ENCODE results near the gene ASCC1. TPM values are rescaled to one million over a fixed set of nuclear protein-coding genes. Genes with fewer than 3 reads are reported as not detected.

ASCC1 gene
- polyA plus RNA-seq, 2 of the 4 experiments (the other 2 are of a cell fraction): 56.5 to 82.3 TPM

DNA sequence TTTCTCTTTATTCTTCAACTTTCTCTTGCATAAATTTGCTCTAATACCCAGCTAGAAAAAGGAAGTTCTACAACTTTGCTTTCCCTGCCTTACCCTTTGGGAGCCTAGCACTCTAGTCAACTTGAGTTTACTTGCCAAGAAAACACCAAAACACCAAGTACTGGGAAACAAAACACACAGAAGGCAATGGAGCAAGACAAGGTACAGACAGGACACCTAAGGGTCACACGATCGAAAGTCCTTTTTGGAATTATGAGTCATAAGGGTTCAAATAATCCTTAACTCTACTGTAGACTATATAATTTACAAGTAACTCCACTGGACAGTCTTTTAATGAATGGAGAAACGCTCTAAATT is 42.8 kb downstream of the ASCC1 start:
- H3K27ac ChIP-seq: peak overlapping the region; percentile 77 to 85
- TF ChIP-seq CEBPB (IDR thresholded peaks at IDR 0.05): peak in 1 of 2 experiments; percentile 16; a peak in 1 of 4 replicates
- no peak for TF ChIP-seq KDM5A (IDR thresholded peaks at IDR 0.05)
- no peak for TF ChIP-seq FOXS1 (CRISPR knock-in tag; IDR thresholded peaks at IDR 0.05)
- TF ChIP-seq, protein P1, sequence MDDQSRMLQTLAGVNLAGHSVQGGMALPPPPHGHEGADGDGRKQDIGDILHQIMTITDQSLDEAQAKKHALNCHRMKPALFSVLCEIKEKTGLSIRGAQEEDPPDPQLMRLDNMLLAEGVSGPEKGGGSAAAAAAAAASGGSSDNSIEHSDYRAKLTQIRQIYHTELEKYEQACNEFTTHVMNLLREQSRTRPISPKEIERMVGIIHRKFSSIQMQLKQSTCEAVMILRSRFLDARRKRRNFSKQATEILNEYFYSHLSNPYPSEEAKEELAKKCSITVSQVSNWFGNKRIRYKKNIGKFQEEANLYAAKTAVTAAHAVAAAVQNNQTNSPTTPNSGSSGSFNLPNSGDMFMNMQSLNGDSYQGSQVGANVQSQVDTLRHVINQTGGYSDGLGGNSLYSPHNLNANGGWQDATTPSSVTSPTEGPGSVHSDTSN (IDR thresholded peaks at IDR 0.05): no peak
- no peak for TF ChIP-seq PHF8 (IDR thresholded peaks at IDR 0.05; ENCODE audit: borderline replicate concordance, low read depth)
- no peak for TF ChIP-seq EP300 (IDR thresholded peaks at IDR 0.05)
- no peak for TF ChIP-seq FOSL2 (IDR thresholded peaks at IDR 0.05)
- TF ChIP-seq FOSL2 (CRISPR knock-in tag; IDR thresholded peaks at IDR 0.05): peak; percentile 84
- TF ChIP-seq CBX8 (IDR thresholded peaks at IDR 0.05): no peak
- FAIRE-seq (no peak), ATAC-seq (peak in 1 of 2 experiments; percentile 24; a peak in 3 of 6 replicates), DNase-seq (ENCODE audit: low read depth in 1 of 2, low spot score in 1 of 2) (peak in 1 of 2 experiments; percentile 82)
- H3K9me3 ChIP-seq: no peaks in the 10 kb centered on the region
- ChIA-PET CTCF (interaction anchor here (1.3 to 2.4 kb wide), 3 partner anchors 8 to 277 kb away, joined by 3 to 12 read pairs (median 3); no protein-coding TSS in a partner anchor), POLR2A (interaction anchor here (1.3 to 2.5 kb wide), 2 partner anchors 43 to 100 kb away, joined by 4 to 8 read pairs; partner anchors contain the start of genes ANAPC16 and ASCC1)
- 14% methylated on average over 3 of the region's 3 CpGs for WGBS (ENCODE audit: missing lambda C conversion rate)
- peak overlapping the region; percentile 57 for H3K4me2 ChIP-seq
- H3K4me3 ChIP-seq: no peak overlapping the region
- H3K4me1 ChIP-seq: peaks cover 82% of the 10 kb centered on the region

DNA sequence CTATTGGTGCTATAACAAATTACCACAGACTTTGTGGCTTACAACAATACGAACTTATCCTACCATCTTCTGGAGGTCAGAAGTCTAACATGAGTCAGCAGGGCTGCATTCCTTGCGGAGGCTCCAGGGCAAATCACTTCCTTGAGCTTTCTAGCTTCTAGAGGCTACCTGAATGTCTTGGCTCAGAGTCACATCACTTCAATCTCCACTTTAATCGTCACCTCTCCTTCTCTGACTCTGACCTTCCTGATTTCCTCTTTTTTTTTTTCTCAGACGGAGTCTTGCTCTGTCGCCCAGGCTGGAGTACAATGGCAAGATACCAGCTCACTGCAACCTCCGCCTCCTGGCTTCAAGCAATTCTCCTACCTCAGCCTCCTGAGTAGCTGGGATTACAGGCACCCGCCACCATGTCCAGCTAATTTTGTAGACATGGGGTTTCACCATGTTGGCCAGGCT is 44.9 kb downstream of the ASCC1 start:
- peak; percentile 100 for FAIRE-seq
- ChIA-PET POLR2A (interaction anchor here (0.6 to 1.6 kb wide), 5 partner anchors 35 to 148 kb away, joined by 4 to 14 read pairs (median 5); partner anchors contain the start of genes ANAPC16, ASCC1 and DDIT4), CTCF (interaction anchor here (1.0 to 1.9 kb wide), 3 partner anchors 71 to 122 kb away, joined by 3 to 6 read pairs (median 4); no protein-coding TSS in a partner anchor)
- peak overlapping the region; percentile 93 to 98 for H3K27ac ChIP-seq
- H3K4me3 ChIP-seq: no peak overlapping the region
- peak overlapping the region; percentile 78 for H3K4me2 ChIP-seq
- no peak; the same call in 1 of the 2 replicates for TF ChIP-seq FOSL2 (IDR thresholded peaks at IDR 0.05)
- peak; percentile 93 for TF ChIP-seq FOSL2 (CRISPR knock-in tag; IDR thresholded peaks at IDR 0.05)
- TF ChIP-seq, protein P2, sequence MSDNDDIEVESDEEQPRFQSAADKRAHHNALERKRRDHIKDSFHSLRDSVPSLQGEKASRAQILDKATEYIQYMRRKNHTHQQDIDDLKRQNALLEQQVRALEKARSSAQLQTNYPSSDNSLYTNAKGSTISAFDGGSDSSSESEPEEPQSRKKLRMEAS (IDR thresholded peaks at IDR 0.05): peak; percentile 64
- no peak for TF ChIP-seq EHF (CRISPR knock-in tag; IDR thresholded peaks at IDR 0.05)
- TF ChIP-seq, protein P3, sequence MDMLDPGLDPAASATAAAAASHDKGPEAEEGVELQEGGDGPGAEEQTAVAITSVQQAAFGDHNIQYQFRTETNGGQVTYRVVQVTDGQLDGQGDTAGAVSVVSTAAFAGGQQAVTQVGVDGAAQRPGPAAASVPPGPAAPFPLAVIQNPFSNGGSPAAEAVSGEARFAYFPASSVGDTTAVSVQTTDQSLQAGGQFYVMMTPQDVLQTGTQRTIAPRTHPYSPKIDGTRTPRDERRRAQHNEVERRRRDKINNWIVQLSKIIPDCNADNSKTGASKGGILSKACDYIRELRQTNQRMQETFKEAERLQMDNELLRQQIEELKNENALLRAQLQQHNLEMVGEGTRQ (IDR thresholded peaks at IDR 0.05): no peak
- no peak for TF ChIP-seq KDM5A (IDR thresholded peaks at IDR 0.05)
- TF ChIP-seq NFE2L2 (conservative IDR thresholded peaks at IDR 0.05; ENCODE audit: low read length): peak; percentile 29; the same call in 1 of the 2 replicates
- no peak for TF ChIP-seq BHLHE40 (IDR thresholded peaks at IDR 0.05; ENCODE audit: low read depth, low read length)
- peak; percentile 69 to 81; a peak in 3 of 5 replicates for TF ChIP-seq EP300 (IDR thresholded peaks at IDR 0.05)
- TF ChIP-seq TP53 (CRISPR knock-in tag; IDR thresholded peaks at IDR 0.05): 0 out of 2 replicates have a peak, but pooled peaks have one; percentile 49
- peak in 1 of 2 experiments; percentile 61; a peak in 1 of 4 replicates for TF ChIP-seq CEBPB (IDR thresholded peaks at IDR 0.05)
- TF ChIP-seq ESRRA (IDR thresholded peaks at IDR 0.05; ENCODE audit: borderline replicate concordance, low read length): peak; percentile 18; the same call in 1 of the 2 replicates
- peak; percentile 98 for TF ChIP-seq GATA3 (IDR thresholded peaks at IDR 0.05; ENCODE audit: borderline replicate concordance)
- TF ChIP-seq, protein P1 (IDR thresholded peaks at IDR 0.05): peak; percentile 54; the same call in 1 of the 2 replicates
- TF ChIP-seq JUNB (IDR thresholded peaks at IDR 0.05): peak; percentile 73
- TF ChIP-seq JUN (IDR thresholded peaks at IDR 0.05): peak; percentile 66 to 67
- TF ChIP-seq PHF8 (IDR thresholded peaks at IDR 0.05; ENCODE audit: borderline replicate concordance, low read depth): no peak
- TF ChIP-seq RAD21 (conservative IDR thresholded peaks at IDR 0.05 in 1 of 2, IDR thresholded peaks at IDR 0.05 in 1 of 2): peak; percentile 32 to 40; a peak in 4 of 5 replicates
- TF ChIP-seq MAFK (IDR thresholded peaks at IDR 0.05; ENCODE audit: partially characterized antibody): peak; percentile 89
- TF ChIP-seq, protein P4, sequence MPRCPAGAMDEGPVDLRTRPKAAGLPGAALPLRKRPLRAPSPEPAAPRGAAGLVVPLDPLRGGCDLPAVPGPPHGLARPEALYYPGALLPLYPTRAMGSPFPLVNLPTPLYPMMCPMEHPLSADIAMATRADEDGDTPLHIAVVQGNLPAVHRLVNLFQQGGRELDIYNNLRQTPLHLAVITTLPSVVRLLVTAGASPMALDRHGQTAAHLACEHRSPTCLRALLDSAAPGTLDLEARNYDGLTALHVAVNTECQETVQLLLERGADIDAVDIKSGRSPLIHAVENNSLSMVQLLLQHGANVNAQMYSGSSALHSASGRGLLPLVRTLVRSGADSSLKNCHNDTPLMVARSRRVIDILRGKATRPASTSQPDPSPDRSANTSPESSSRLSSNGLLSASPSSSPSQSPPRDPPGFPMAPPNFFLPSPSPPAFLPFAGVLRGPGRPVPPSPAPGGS (IDR thresholded peaks at IDR 0.05): 0 out of 3 replicates have a peak, but pooled peaks have one; percentile 62
- TF ChIP-seq MAZ (IDR thresholded peaks at IDR 0.05; ENCODE audit: borderline replicate concordance, low read depth, low read length): no peak
- ATAC-seq: peak; percentile 84 to 91
- peaks cover 81% of the 10 kb centered on the region for H3K4me1 ChIP-seq
- peak; percentile 69 to 97 for DNase-seq (ENCODE audit: low read depth in 1 of 2, low spot score in 1 of 2)
- WGBS (ENCODE audit: missing lambda C conversion rate): 6% methylated on average over 7 of the region's 7 CpGs
- no peaks in the 10 kb centered on the region for H3K9me3 ChIP-seq
